GM23338 (cell line): Measurements from ENCODE around the gene TMEM127. TPM values are rescaled to one million over a fixed set of nuclear protein-coding genes. Genes with fewer than 3 reads are reported as not detected.

ENCODE experiments used
- ATAC-seq: fragments of 200-7000 bp; cut with Tn5 transposase; 3 replicates; pipeline ENCODE4 v1.9.1; 2020
- DNase-seq: peaks from one replicate; pipeline ENCODE4 v3.0.0-alpha.2; 2015; ENCODE audit warnings: low spot score
- H2AFZ ChIP-seq: fragments of 200-600 bp; sonication (generic); 2 replicates; pipeline ENCODE4 v1.8.0; 2016; ENCODE audit warnings: antibody characterized with exemption, mild to moderate bottlenecking, moderate library complexity
- H3F3A ChIP-seq: fragments of 200-600 bp; sonication (generic); replicated peaks from 2 replicates; pipeline ENCODE4 v1.8.0; 2017; ENCODE audit warnings: antibody characterized with exemption, mixed run types, low read depth
- H3K27ac ChIP-seq: fragments of 200-600 bp; sonication (generic); 2 replicates; pipeline ENCODE4 v1.6.1; 2016; ENCODE audit warnings: low read depth
- H3K27me3 ChIP-seq: fragments of 200-600 bp; sonication (generic); 2 replicates; pipeline ENCODE4 v1.8.0; 2016; ENCODE audit warnings: mild to moderate bottlenecking, mixed run types, moderate library complexity; ENCODE audit not compliant: insufficient read depth
- H3K36me3 ChIP-seq: fragments of 200-600 bp; sonication (generic); 2 replicates; pipeline ENCODE4 v1.8.0; 2016; ENCODE audit warnings: mild to moderate bottlenecking; ENCODE audit not compliant: insufficient read depth
- H3K4me1 ChIP-seq: fragments of 200-600 bp; sonication (generic); 2 replicates; pipeline ENCODE4 v1.8.0; 2016; ENCODE audit warnings: mild to moderate bottlenecking, moderate library complexity; ENCODE audit not compliant: insufficient read depth
- H3K4me2 ChIP-seq: fragments of 200-600 bp; sonication (generic); 2 replicates; pipeline ENCODE4 v1.7.1; 2017; ENCODE audit warnings: mixed run types
- H3K4me3 ChIP-seq: fragments of 200-600 bp; sonication (generic); 2 replicates; pipeline ENCODE4 v1.6.1; 2016; ENCODE audit warnings: mixed run types
- H3K79me2 ChIP-seq: fragments of 200-600 bp; sonication (generic); replicated peaks from 2 replicates; pipeline ENCODE4 v1.8.0; 2017; ENCODE audit warnings: mild to moderate bottlenecking; ENCODE audit not compliant: insufficient read depth
- H3K9me2 ChIP-seq: fragments of 200-600 bp; sonication (generic); 2 replicates; pipeline ENCODE4 v1.8.0; 2017; ENCODE audit not compliant: insufficient read depth
- H4K20me1 ChIP-seq: fragments of 200-600 bp; sonication (generic); replicated peaks from 2 replicates; pipeline ENCODE4 v1.8.0; 2017; ENCODE audit warnings: mild to moderate bottlenecking; ENCODE audit not compliant: insufficient read depth
- H3K27ac Mint-ChIP-seq: 2 replicates; pipeline ENCODE4 v1.8.0; 2020; ENCODE audit warnings: inconsistent platforms, mild to moderate bottlenecking, moderate library complexity, mixed read lengths
- H3K27me3 Mint-ChIP-seq: 3 replicates; pipeline ENCODE4 v1.8.0; 2022; ENCODE audit warnings: low read depth, mild to moderate bottlenecking, moderate library complexity, mixed read lengths, inconsistent platforms; ENCODE audit not compliant: insufficient read depth, poor library complexity
- H3K36me3 Mint-ChIP-seq: 3 replicates; pipeline ENCODE4 v1.8.0; 2021; ENCODE audit warnings: low read depth, mild to moderate bottlenecking, inconsistent platforms, moderate library complexity, mixed read lengths
- H3K4me1 Mint-ChIP-seq: 3 replicates; pipeline ENCODE4 v1.8.0; 2020; ENCODE audit warnings: mild to moderate bottlenecking, inconsistent platforms, mixed read lengths
- H3K4me3 Mint-ChIP-seq: 3 replicates; pipeline ENCODE4 v1.8.0; 2021; ENCODE audit warnings: moderate library complexity, mild to moderate bottlenecking, inconsistent platforms, mixed read lengths
- H3K9me3 Mint-ChIP-seq: 3 replicates; pipeline ENCODE4 v1.8.0; 2020; ENCODE audit warnings: moderate library complexity, mild to moderate bottlenecking, inconsistent platforms, mixed read lengths
- CREB1 ChIP-seq: fragments of 250-450 bp; sonication (Bioruptor Pico); IDR thresholded peaks from 2 replicates; pipeline ENCODE4 v1.5.0; 2020; ENCODE audit warnings: low read depth, mild to moderate bottlenecking, moderate library complexity
- CTCF ChIP-seq, 2 experiments: fragments of 200-600 bp in 1 of 2; sonication (generic) in 1 of 2; conservative IDR thresholded peaks; 2 replicates each; pipeline versions ENCODE4 v1.5.1 to v1.6.1; 2016 to 2017; ENCODE audit warnings: antibody characterized with exemption in 2 of 2, low read depth in 2 of 2, mild to moderate bottlenecking in 2 of 2, moderate library complexity in 1 of 2
- ETS1 ChIP-seq: IDR thresholded peaks from 2 replicates; pipeline ENCODE4 v1.6.1; 2016; ENCODE audit warnings: antibody characterized with exemption
- EZH2phosphoT487 ChIP-seq: fragments of 200-600 bp; sonication (generic); IDR thresholded peaks from one replicate; pipeline ENCODE4 v1.8.1; 2018; ENCODE audit warnings: antibody characterized with exemption; ENCODE audit not compliant: unreplicated experiment
- JUNB ChIP-seq: IDR thresholded peaks from one replicate; pipeline ENCODE4 v1.6.1; 2016; ENCODE audit warnings: antibody characterized with exemption; ENCODE audit not compliant: unreplicated experiment
- NANOG ChIP-seq: IDR thresholded peaks from 2 replicates; pipeline ENCODE4 v1.6.1; 2016; ENCODE audit warnings: antibody characterized with exemption, borderline replicate concordance
- POLR2AphosphoS5 ChIP-seq: IDR thresholded peaks from 2 replicates; pipeline ENCODE4 v1.6.1; 2016; ENCODE audit warnings: antibody characterized with exemption, low read depth
- REST ChIP-seq: IDR thresholded peaks from one replicate; pipeline ENCODE4 v1.6.1; 2018; ENCODE audit warnings: antibody characterized with exemption; ENCODE audit not compliant: unreplicated experiment
- STAT1 ChIP-seq: IDR thresholded peaks from one replicate; pipeline ENCODE4 v1.6.1; 2016; ENCODE audit warnings: antibody characterized with exemption; ENCODE audit not compliant: unreplicated experiment
- ZNF114 ChIP-seq: fragments of 250-450 bp; sonication (Bioruptor Pico); IDR thresholded peaks from 2 replicates; pipeline ENCODE4 v1.5.0; 2020; ENCODE audit warnings: mild to moderate bottlenecking, moderate library complexity
- ZNF331 ChIP-seq: fragments of 250-450 bp; sonication (Bioruptor Pico); IDR thresholded peaks from 2 replicates; pipeline ENCODE4 v1.5.0; 2020; ENCODE audit warnings: low read depth, mild to moderate bottlenecking, moderate library complexity
- polyA plus RNA-seq: library from polyadenylated mRNA; unstranded; fragments of >200 nt; fragmentation: Nextera tagmentation; extraction: Ambion mirVana; gene quantifications from 2 replicates; pipeline ENCODE4 v1.2.1, GENCODE V29; 2016
- total RNA-seq: library from RNA; depleted of rRNA; stranded (reverse); fragments of >200 nt; shearing (Covaris generic); gene quantifications from 2 replicates; pipeline ENCODE4 v1.2.3, GENCODE V29; 2014

TMEM127 gene
- total and polyA plus RNA-seq, 2 experiments from 2014 or later, result 4.9 to 19.9 TPM

GRCh38 chr2:96252526-96252925 is 13.3 kb downstream of the TMEM127 start (continued):
- TF ChIP-seq POLR2AphosphoS5, result no peak
- no peak for TF ChIP-seq CREB1 (CRISPR knock-in tag)
- no peak for TF ChIP-seq CTCF (conservative IDR thresholded peaks at IDR 0.05; ENCODE audit: low read depth in 2 of 2)
- no peak for TF ChIP-seq NANOG
- no peak for TF ChIP-seq JUNB
- TF ChIP-seq ZNF114 (CRISPR knock-in tag), result no peak
- TF ChIP-seq STAT1, result no peak
- TF ChIP-seq EZH2phosphoT487, result no peak
- TF ChIP-seq ZNF331 (CRISPR knock-in tag), result no peak

- no peaks in the 10 kb centered on the region for H3K27me3 ChIP-seq
- no peaks in the 10 kb centered on the region; the same call in 1 of the 2 replicates for H4K20me1 ChIP-seq
- H2AFZ ChIP-seq, result no peak overlapping the region
- TF ChIP-seq ETS1 (no peak), CTCF (conservative IDR thresholded peaks at IDR 0.05; ENCODE audit: low read depth in 2 of 2) (no peak), REST (no peak), ZNF331 (CRISPR knock-in tag) (no peak), EZH2phosphoT487 (no peak), POLR2AphosphoS5 (no peak), JUNB (no peak)
- peaks cover 8% of the 10 kb centered on the region; the same call in 1 of the 2 replicates for H3K36me3 ChIP-seq
- Mint-ChIP-seq H3K27ac (0 out of 2 replicates have a peak overlapping the region, but pooled peaks have one; percentile 78), H3K4me3 (no peak overlapping the region; the same call in 2 of the 3 replicates), H3K27me3 (peaks cover 4% of the 10 kb centered on the region), H3K9me3 (no peaks in the 10 kb centered on the region), H3K4me1 (peaks cover 3% of the 10 kb centered on the region; the same call in 1 of the 3 replicates), H3K36me3 (peaks cover 25% of the 10 kb centered on the region)
- peak; percentile 39; the same call in 2 of the 3 replicates for ATAC-seq
- H3K9me2 ChIP-seq, result no peaks in the 10 kb centered on the region
- H3K4me2 ChIP-seq, result no peak overlapping the region
- no peak overlapping the region for H3K27ac ChIP-seq
- no peaks in the 10 kb centered on the region for H3F3A ChIP-seq
- H3K4me1 ChIP-seq, result no peaks in the 10 kb centered on the region
- DNase-seq, result peak; percentile 28
- H3K4me3 ChIP-seq, result no peak overlapping the region
- H3K79me2 ChIP-seq, result no peaks in the 10 kb centered on the region
These were observed 14.0 kb downstream of the TMEM127 start for GRCh38 chr2:96251721-96252292.
